ELF-1 (cell line): Measurements from ENCODE around the gene PHACTR2.
"Not testable (repeated sequence)": the region's sequence is repeated elsewhere in the genome, so short reads cannot be mapped to it uniquely, and the experiment has no call there.

Experiments used
- DNase-seq: peaks from one replicate; pipeline ENCODE4 v3.0.0-alpha.2; 2016; ENCODE audit warnings: low read depth, low spot score

Gene PHACTR2

GRCh38 chr6:143806282-143807102 is 128.7 kb downstream of the PHACTR2 start:
- DNase-seq = no peak

- no peak for DNase-seq
Measured at GRCh38 chr6:143807103-143807772, 129.5 kb downstream of the PHACTR2 start.

GRCh38 chr6:143810745-143811144 is 133.0 kb downstream of the PHACTR2 start:
- DNase-seq = no peak

- DNase-seq = no peak
Measured at GRCh38 chr6:143811501-143812157, 133.9 kb downstream of the PHACTR2 start.

GRCh38 chr6:143817621-143818020 is 139.9 kb downstream of the PHACTR2 start:
- DNase-seq = no peak

- no peak for DNase-seq
Measured at GRCh38 chr6:143821359-143821758, 143.6 kb downstream of the PHACTR2 start.

- DNase-seq = no peak
Measured at GRCh38 chr6:143822584-143823024, 144.8 kb downstream of the PHACTR2 start.

GRCh38 chr6:143823548-143823947 is 145.8 kb downstream of the PHACTR2 start:
- DNase-seq = no peak

GRCh38 chr6:143828572-143828971 is 150.8 kb downstream of the PHACTR2 start:
- no peak for DNase-seq

- no peak for DNase-seq
Measured at GRCh38 chr6:143836150-143836549, 158.4 kb downstream of the PHACTR2 start.

- DNase-seq = no peak
Measured at GRCh38 chr6:143838395-143838794, 160.6 kb downstream of the PHACTR2 start.

GRCh38 chr6:143839196-143839595 is 161.4 kb downstream of the PHACTR2 start:
- DNase-seq = no peak

- no peak for DNase-seq
Measured at GRCh38 chr6:143840595-143841265, 163.0 kb downstream of the PHACTR2 start.

- DNase-seq = no peak
Measured at GRCh38 chr6:143842461-143842901, 164.7 kb downstream of the PHACTR2 start.

- DNase-seq = peak; percentile 98
Measured at GRCh38 chr6:143842902-143843676, 165.3 kb downstream of the PHACTR2 start, which contains the start of gene LTV1. Gene LTV1, plus strand, starts transcription at chr6:143843338. Its CDS starts 140 bp downstream, at chr6:143843478.

GRCh38 chr6:143843677-143843999 is 165.9 kb downstream of the PHACTR2 start:
- no peak for DNase-seq

GRCh38 chr6:143844006-143844405 is 166.2 kb downstream of the PHACTR2 start:
- peak; percentile 9 for DNase-seq

GRCh38 chr6:143845033-143845432 is 167.3 kb downstream of the PHACTR2 start:
- DNase-seq = no peak

- DNase-seq = not testable (repeated sequence)
Measured at GRCh38 chr6:143851706-143852105, 173.9 kb downstream of the PHACTR2 start.

GRCh38 chr6:143855057-143855456 is 177.3 kb downstream of the PHACTR2 start:
- DNase-seq = not testable (repeated sequence)

GRCh38 chr6:143856762-143857161 is 179.0 kb downstream of the PHACTR2 start:
- not testable (repeated sequence) for DNase-seq
